ENCODE data around the gene MYO3A.

MYO3A gene

GRCh38 chr10:26213157-26213800, 279.2 kb downstream of the MYO3A start:
- Histone ChIP-seq H3K36me3 (ENCODE audit: low read length) (no peaks in the 10 kb centered on the region), H3K4me3 (ENCODE audit: insufficient read depth, low read length, poor library complexity, severe bottlenecking) (no peak overlapping the region), H3F3A (ENCODE audit: insufficient read depth) (no peaks in the 10 kb centered on the region), H3K9me3 (ENCODE audit: insufficient read depth, low read length) (no peaks in the 10 kb centered on the region), H4K20me1 (ENCODE audit: low read depth, low read length) (no peaks in the 10 kb centered on the region), H2AFZ (ENCODE audit: low read depth, low read length, severe bottlenecking) (no peak overlapping the region), H3K27me3 (ENCODE audit: low read length) (no peaks in the 10 kb centered on the region), H3K9ac (ENCODE audit: low read length) (no peak overlapping the region), H3K9me2 (replicated peaks; ENCODE audit: insufficient read depth, low read length) (no peaks in the 10 kb centered on the region), H3K79me2 (ENCODE audit: insufficient read depth, low read length) (no peaks in the 10 kb centered on the region), H3K4me2 (ENCODE audit: low read depth, low read length, poor library complexity, severe bottlenecking) (no peak overlapping the region), H3K27ac (ENCODE audit: low read depth, low read length) (no peak overlapping the region)
- TF ChIP-seq EZH2phosphoT487 (conservative IDR thresholded peaks at IDR 0.05; ENCODE audit: low read length) (no peak), CTCF (IDR thresholded peaks at IDR 0.05; ENCODE audit: insufficient read depth, low read length, poor library complexity, severe bottlenecking) (no peak)

- Histone ChIP-seq H3K36me3 (ENCODE audit: low read length) (no peaks in the 10 kb centered on the region), H3K4me2 (ENCODE audit: low read depth, low read length, poor library complexity, severe bottlenecking) (no peak overlapping the region), H3K9me2 (replicated peaks; ENCODE audit: insufficient read depth, low read length) (no peaks in the 10 kb centered on the region), H4K20me1 (ENCODE audit: low read depth, low read length) (no peaks in the 10 kb centered on the region), H3K9ac (ENCODE audit: low read length) (no peak overlapping the region), H3K4me3 (ENCODE audit: insufficient read depth, low read length, poor library complexity, severe bottlenecking) (no peak overlapping the region), H3K9me3 (ENCODE audit: insufficient read depth, low read length) (no peaks in the 10 kb centered on the region), H3K79me2 (ENCODE audit: insufficient read depth, low read length) (no peaks in the 10 kb centered on the region), H2AFZ (ENCODE audit: low read depth, low read length, severe bottlenecking) (no peak overlapping the region), H3K27ac (ENCODE audit: low read depth, low read length) (no peak overlapping the region), H3F3A (ENCODE audit: insufficient read depth) (no peaks in the 10 kb centered on the region), H3K27me3 (ENCODE audit: low read length) (no peaks in the 10 kb centered on the region)
- TF ChIP-seq CTCF (IDR thresholded peaks at IDR 0.05; ENCODE audit: insufficient read depth, low read length, poor library complexity, severe bottlenecking) (no peak), EZH2phosphoT487 (conservative IDR thresholded peaks at IDR 0.05; ENCODE audit: low read length) (no peak)
Observed at GRCh38 chr10:26214004-26214403, 280.0 kb downstream of the MYO3A start.

- no peaks in the 10 kb centered on the region for H3K9me2 ChIP-seq (replicated peaks; ENCODE audit: insufficient read depth, low read length)
- no peaks in the 10 kb centered on the region for H4K20me1 ChIP-seq (ENCODE audit: low read depth, low read length)
- TF ChIP-seq CTCF (IDR thresholded peaks at IDR 0.05; ENCODE audit: insufficient read depth, low read length, poor library complexity, severe bottlenecking) (no peak), EZH2phosphoT487 (conservative IDR thresholded peaks at IDR 0.05; ENCODE audit: low read length) (no peak)
- no peaks in the 10 kb centered on the region for H3K36me3 ChIP-seq (ENCODE audit: low read length)
- no peak overlapping the region for H3K27ac ChIP-seq (ENCODE audit: low read depth, low read length)
- no peak overlapping the region for H3K4me3 ChIP-seq (ENCODE audit: insufficient read depth, low read length, poor library complexity, severe bottlenecking)
- no peak overlapping the region for H3K9ac ChIP-seq (ENCODE audit: low read length)
- H2AFZ ChIP-seq (ENCODE audit: low read depth, low read length, severe bottlenecking), result no peak overlapping the region
- H3K79me2 ChIP-seq (ENCODE audit: insufficient read depth, low read length), result no peaks in the 10 kb centered on the region
- no peak overlapping the region for H3K4me2 ChIP-seq (ENCODE audit: low read depth, low read length, poor library complexity, severe bottlenecking)
- no peaks in the 10 kb centered on the region for H3F3A ChIP-seq (ENCODE audit: insufficient read depth)
- H3K27me3 ChIP-seq (ENCODE audit: low read length), result no peaks in the 10 kb centered on the region
- no peaks in the 10 kb centered on the region for H3K9me3 ChIP-seq (ENCODE audit: insufficient read depth, low read length)
Observed at GRCh38 chr10:26214551-26215395, 280.7 kb downstream of the MYO3A start.

Measured in SU-DHL-6 (cell line).